ENCODE results near the gene ZYG11B. TPM values are rescaled to one million over a fixed set of nuclear protein-coding genes. Genes with fewer than 3 reads are reported as not detected.
"Not testable (repeated sequence)": the region's sequence is repeated elsewhere in the genome, so short reads cannot be mapped to it uniquely, and the experiment has no call there.

The ZYG11B gene
- total RNA-seq, 1 donor = 22.9 TPM

- peak; percentile 30 to 84 (median 78) for DNase-seq (ENCODE audit: low read depth in 2 of 3, low spot score in 2 of 3)
Observed at GRCh38 chr1:52842643-52843310, 116.5 kb downstream of the ZYG11B start, which contains the start of gene ZYG11A. Gene ZYG11A (plus strand): TSS chr1:52842760. CDS start chr1:52842884, 124 bp downstream.

- not testable (repeated sequence) for DNase-seq (ENCODE audit: low read depth in 2 of 3, low spot score in 2 of 3)
Observed at GRCh38 chr1:52845119-52845518, 118.9 kb downstream of the ZYG11B start.

- DNase-seq (ENCODE audit: low read depth in 2 of 3, low spot score in 2 of 3) = no peak
Observed at GRCh38 chr1:52848423-52848822, 122.2 kb downstream of the ZYG11B start.

- no peak for DNase-seq (ENCODE audit: low read depth in 2 of 3, low spot score in 2 of 3)
Observed at GRCh38 chr1:52850951-52851350, 124.7 kb downstream of the ZYG11B start.

GRCh38 chr1:52852854-52853253 lies 126.6 kb downstream of the ZYG11B start:
- DNase-seq (ENCODE audit: low read depth in 2 of 3, low spot score in 2 of 3) = no peak

GRCh38 chr1:52855584-52855983 lies 129.3 kb downstream of the ZYG11B start:
- DNase-seq (ENCODE audit: low read depth in 2 of 3, low spot score in 2 of 3) = no peak

GRCh38 chr1:52856026-52856425 lies 129.8 kb downstream of the ZYG11B start:
- DNase-seq (ENCODE audit: low read depth in 2 of 3, low spot score in 2 of 3) = no peak

GRCh38 chr1:52857443-52857842 lies 131.2 kb downstream of the ZYG11B start:
- DNase-seq (ENCODE audit: low read depth in 2 of 3, low spot score in 2 of 3) = no peak

- no peak for DNase-seq (ENCODE audit: low read depth in 2 of 3, low spot score in 2 of 3)
Observed at GRCh38 chr1:52862666-52863458, 136.6 kb downstream of the ZYG11B start.

- no peak for DNase-seq (ENCODE audit: low read depth in 2 of 3, low spot score in 2 of 3)
Observed at GRCh38 chr1:52867087-52867863, 141.0 kb downstream of the ZYG11B start.

- DNase-seq (ENCODE audit: low read depth in 2 of 3, low spot score in 2 of 3) = not testable (repeated sequence)
Observed at GRCh38 chr1:52869727-52870126, 143.5 kb downstream of the ZYG11B start.

- DNase-seq (ENCODE audit: low read depth in 2 of 3, low spot score in 2 of 3) = no peak
Observed at GRCh38 chr1:52876843-52877242, 150.6 kb downstream of the ZYG11B start.

Small RNA genes lying within 50 kb of the gene (small RNA-seq; reads per million reads assigned to genes)
- gene RN7SL62P (not detected), gene RNU2-30P (2.5 reads per million, percentile 74 among the genes with 10 or more reads in this experiment), gene RNU6-969P (not detected)

Other genes with a start within 250 kb of the ZYG11B start
- gene TUT4, start 173.4 kb upstream of the ZYG11B start, total RNA-seq = 26.9 TPM
- gene GPX7, start 124.1 kb upstream of the ZYG11B start, total RNA-seq = 92.1 TPM
- 0.27 TPM for gene SHISAL2A, start 93.3 kb upstream of the ZYG11B start, total RNA-seq
- 8.1 TPM for gene COA7, start 28.1 kb upstream of the ZYG11B start, total RNA-seq
- not detected for gene ZYG11A, start 116.3 kb downstream of the ZYG11B start, total RNA-seq
- 8.6 TPM for gene ECHDC2, start 195.3 kb downstream of the ZYG11B start, total RNA-seq
- 26.1 TPM for gene SCP2, start 200.8 kb downstream of the ZYG11B start, total RNA-seq